SU-DHL-6 (cell line): ENCODE results near the gene TPK1.

Experiments used
- H2AFZ ChIP-seq: fragments of 200-600 bp; sonication (generic); 2 replicates; pipeline ENCODE4 v1.6.1; 2014; ENCODE audit warnings: low read depth, mild to moderate bottlenecking, moderate library complexity, mixed read lengths, antibody characterized with exemption, low read length; ENCODE audit not compliant: severe bottlenecking
- H3F3A ChIP-seq: fragments of 200-600 bp; shearing (Covaris generic); 2 replicates; pipeline ENCODE4 v1.6.0; 2016; ENCODE audit warnings: antibody characterized with exemption, mild to moderate bottlenecking; ENCODE audit not compliant: insufficient read depth
- H3K27ac ChIP-seq: fragments of 200-600 bp; sonication (generic); 2 replicates; pipeline ENCODE4 v1.5.1; 2016; ENCODE audit warnings: low read depth, mild to moderate bottlenecking, low read length, moderate library complexity, mixed read lengths
- H3K27me3 ChIP-seq: fragments of 200-600 bp; sonication (generic), shearing (Covaris generic); 2 replicates; pipeline ENCODE4 v1.6.0; 2014; ENCODE audit warnings: mild to moderate bottlenecking, low read length
- H3K36me3 ChIP-seq: fragments of 200-600 bp; sonication (generic); 2 replicates; pipeline ENCODE4 v1.6.1; 2014; ENCODE audit warnings: mild to moderate bottlenecking, low read length, mixed read lengths
- H3K4me2 ChIP-seq: fragments of 300-600, 200-600 bp; shearing (Covaris generic), sonication (generic); 2 replicates; pipeline ENCODE4 v1.6.0; 2014; ENCODE audit warnings: low read length, low read depth, mild to moderate bottlenecking; ENCODE audit not compliant: poor library complexity, severe bottlenecking
- H3K4me3 ChIP-seq: fragments of 200-600 bp; sonication (generic); 2 replicates; pipeline ENCODE4 v1.5.1; 2014; ENCODE audit warnings: antibody characterized with exemption, low read length, mild to moderate bottlenecking, mixed read lengths; ENCODE audit not compliant: insufficient read depth, poor library complexity, severe bottlenecking
- H3K79me2 ChIP-seq: fragments of 200-600 bp; sonication (generic); 2 replicates; pipeline ENCODE4 v1.6.1; 2014; ENCODE audit warnings: mild to moderate bottlenecking, low read length, moderate library complexity; ENCODE audit not compliant: insufficient read depth
- H3K9ac ChIP-seq: fragments of 200-600 bp; sonication (generic); 2 replicates; pipeline ENCODE4 v1.7.0; 2014; ENCODE audit warnings: mild to moderate bottlenecking, low read length
- H3K9me2 ChIP-seq: fragments of 200-600 bp; sonication (generic); replicated peaks from 2 replicates; pipeline ENCODE4 v1.6.1; 2014; ENCODE audit warnings: low read length; ENCODE audit not compliant: insufficient read depth
- H3K9me3 ChIP-seq: fragments of 200-600 bp; sonication (generic); 2 replicates; pipeline ENCODE4 v1.6.1; 2014; ENCODE audit warnings: low read length, mixed read lengths; ENCODE audit not compliant: insufficient read depth
- H4K20me1 ChIP-seq: fragments of 200-600 bp; sonication (generic); 2 replicates; pipeline ENCODE4 v1.6.1; 2014; ENCODE audit warnings: low read depth, mild to moderate bottlenecking, antibody characterized with exemption, low read length, moderate library complexity, mixed read lengths
- CTCF ChIP-seq: fragments of 200-600 bp; sonication (generic); IDR thresholded peaks from one replicate; pipeline ENCODE4 v1.5.1; 2017; ENCODE audit warnings: antibody characterized with exemption, mild to moderate bottlenecking, low read length, moderate library complexity; ENCODE audit not compliant: insufficient read depth, poor library complexity, severe bottlenecking
- EZH2phosphoT487 ChIP-seq: fragments of 200-600 bp; sonication (generic), shearing (Covaris generic); conservative IDR thresholded peaks from 2 replicates; pipeline ENCODE4 v1.6.1; 2018; ENCODE audit warnings: mild to moderate bottlenecking, antibody characterized with exemption, low read length, moderate library complexity, mixed read lengths

TPK1 gene

GRCh38 chr7:144784943-144785342 lies 50.9 kb downstream of the TPK1 start:
- Histone ChIP-seq H3K9me2 (no peaks in the 10 kb centered on the region), H3F3A (no peaks in the 10 kb centered on the region), H4K20me1 (no peaks in the 10 kb centered on the region), H3K27me3 (no peaks in the 10 kb centered on the region), H3K27ac (no peak overlapping the region), H3K79me2 (no peaks in the 10 kb centered on the region), H3K36me3 (no peaks in the 10 kb centered on the region), H3K4me2 (no peak overlapping the region), H3K9ac (no peak overlapping the region), H2AFZ (no peak overlapping the region), H3K4me3 (no peak overlapping the region), H3K9me3 (no peaks in the 10 kb centered on the region)
- TF ChIP-seq EZH2phosphoT487 (no peak), CTCF (no peak)

GRCh38 chr7:144784441-144784840 lies 51.4 kb downstream of the TPK1 start:
- H3F3A ChIP-seq, result no peaks in the 10 kb centered on the region
- no peaks in the 10 kb centered on the region for H3K36me3 ChIP-seq
- H3K27ac ChIP-seq, result no peak overlapping the region
- no peaks in the 10 kb centered on the region for H3K79me2 ChIP-seq
- H3K4me2 ChIP-seq, result no peak overlapping the region
- H3K4me3 ChIP-seq, result no peak overlapping the region
- H3K27me3 ChIP-seq, result no peaks in the 10 kb centered on the region
- H3K9me3 ChIP-seq, result no peaks in the 10 kb centered on the region
- no peak overlapping the region for H3K9ac ChIP-seq
- no peak overlapping the region for H2AFZ ChIP-seq
- TF ChIP-seq CTCF, result no peak
- TF ChIP-seq EZH2phosphoT487, result no peak
- no peaks in the 10 kb centered on the region for H4K20me1 ChIP-seq
- H3K9me2 ChIP-seq, result no peaks in the 10 kb centered on the region

GRCh38 chr7:144782883-144783282 lies 53.0 kb downstream of the TPK1 start:
- Histone ChIP-seq H3K4me3 (no peak overlapping the region), H3K9me2 (no peaks in the 10 kb centered on the region), H3K36me3 (no peaks in the 10 kb centered on the region), H3K27ac (no peak overlapping the region), H4K20me1 (no peaks in the 10 kb centered on the region), H3K79me2 (no peaks in the 10 kb centered on the region), H3K27me3 (no peaks in the 10 kb centered on the region), H2AFZ (no peak overlapping the region), H3K4me2 (no peak overlapping the region), H3F3A (no peaks in the 10 kb centered on the region), H3K9me3 (no peaks in the 10 kb centered on the region), H3K9ac (no peak overlapping the region)
- TF ChIP-seq CTCF (no peak), EZH2phosphoT487 (no peak)
